Neural crest cell (in vitro differentiated cells): ENCODE results near the gene TPO. TPM values are rescaled to one million over a fixed set of nuclear protein-coding genes. Genes with fewer than 3 reads are reported as not detected.
A peak's percentile ranks its signal among the peaks of the same experiment; 100 is the strongest.

Experiments
- DNase-seq: peaks from one replicate; pipeline ENCODE4 v3.0.0; 2021; ENCODE audit warnings: low read depth, mixed read lengths, low spot score
- H3K27ac Mint-ChIP-seq: one replicate; pipeline ENCODE4 v1.8.0; 2021; ENCODE audit warnings: mild to moderate bottlenecking, mixed read lengths; ENCODE audit not compliant: unreplicated experiment
- H3K27me3 Mint-ChIP-seq: 2 replicates; pipeline ENCODE4 v1.8.0; 2021; ENCODE audit warnings: low read depth, mild to moderate bottlenecking, mixed read lengths
- H3K36me3 Mint-ChIP-seq: 2 replicates; pipeline ENCODE4 v1.8.0; 2021; ENCODE audit warnings: low read depth, mild to moderate bottlenecking, mixed read lengths
- H3K4me1 Mint-ChIP-seq: 2 replicates; pipeline ENCODE4 v1.8.0; 2021; ENCODE audit warnings: mixed read lengths
- H3K4me3 Mint-ChIP-seq: one replicate; pipeline ENCODE4 v1.8.0; 2021; ENCODE audit warnings: mild to moderate bottlenecking, mixed read lengths
- H3K9me3 Mint-ChIP-seq: 2 replicates; pipeline ENCODE4 v1.8.0; 2021; ENCODE audit warnings: mixed read lengths
- total RNA-seq: library from RNA; stranded (reverse); gene quantifications from 2 replicates; pipeline ENCODE4 v1.2.1, GENCODE V29; 2021
- TF ChIP-seq, protein P1 (sequence below): fragments of 200-600 bp; sonication (generic); conservative IDR thresholded peaks from 2 replicates; pipeline ENCODE4 v1.5.0; 2021; ENCODE audit warnings: antibody characterized with exemption, mild to moderate bottlenecking

TPO gene
- total RNA-seq, 1 donor from 2014 or later: not detected

DNA sequence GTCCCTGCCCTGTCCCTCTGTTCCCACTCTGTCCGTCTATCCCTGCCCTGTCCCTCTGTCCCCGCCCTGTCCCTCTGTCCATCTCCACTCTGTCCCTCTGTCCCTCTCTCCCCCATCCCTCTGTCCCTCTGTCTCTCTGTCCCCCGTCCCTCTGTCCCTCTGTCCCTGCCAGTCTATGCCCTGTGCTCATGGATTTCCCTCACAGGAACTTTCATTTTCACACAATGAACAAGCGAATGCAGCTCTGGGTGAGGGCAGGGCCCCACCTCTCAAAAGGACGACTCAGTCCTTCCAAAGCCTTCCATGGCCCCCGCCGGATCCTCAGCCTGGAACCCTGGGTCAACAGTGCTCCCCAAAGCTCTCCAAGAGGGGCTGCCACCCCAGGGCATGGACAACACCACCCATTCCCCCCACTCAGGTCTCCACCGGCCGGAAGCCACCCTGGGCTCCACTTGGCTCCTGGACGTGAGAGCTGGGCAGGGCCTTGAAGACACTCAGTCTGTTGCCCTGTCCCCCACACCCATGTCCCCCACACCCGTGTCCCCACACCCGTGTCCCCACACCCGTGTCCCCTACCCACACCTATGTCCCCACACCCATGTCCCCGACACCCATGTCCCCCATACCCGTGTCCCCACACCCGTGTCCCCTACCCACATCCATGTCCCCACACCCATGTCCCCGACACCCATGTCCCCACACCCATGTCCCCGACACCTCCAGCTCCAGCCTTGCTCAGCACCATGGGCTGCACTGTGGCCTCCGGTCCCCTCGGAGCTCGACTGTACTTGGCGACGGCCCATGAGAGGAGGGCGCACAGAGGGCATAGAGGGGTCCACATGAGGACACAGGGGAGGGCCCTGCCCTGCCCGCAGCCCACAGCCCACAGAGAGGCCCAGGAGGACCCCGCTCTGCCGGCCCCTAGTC is 175.1 kb downstream of the TPO start:
- peaks cover 27% of the 10 kb centered on the region for H3K4me1 Mint-ChIP-seq
- H3K4me3 Mint-ChIP-seq: no peak overlapping the region
- no peaks in the 10 kb centered on the region for H3K27me3 Mint-ChIP-seq
- TF ChIP-seq, protein P1, sequence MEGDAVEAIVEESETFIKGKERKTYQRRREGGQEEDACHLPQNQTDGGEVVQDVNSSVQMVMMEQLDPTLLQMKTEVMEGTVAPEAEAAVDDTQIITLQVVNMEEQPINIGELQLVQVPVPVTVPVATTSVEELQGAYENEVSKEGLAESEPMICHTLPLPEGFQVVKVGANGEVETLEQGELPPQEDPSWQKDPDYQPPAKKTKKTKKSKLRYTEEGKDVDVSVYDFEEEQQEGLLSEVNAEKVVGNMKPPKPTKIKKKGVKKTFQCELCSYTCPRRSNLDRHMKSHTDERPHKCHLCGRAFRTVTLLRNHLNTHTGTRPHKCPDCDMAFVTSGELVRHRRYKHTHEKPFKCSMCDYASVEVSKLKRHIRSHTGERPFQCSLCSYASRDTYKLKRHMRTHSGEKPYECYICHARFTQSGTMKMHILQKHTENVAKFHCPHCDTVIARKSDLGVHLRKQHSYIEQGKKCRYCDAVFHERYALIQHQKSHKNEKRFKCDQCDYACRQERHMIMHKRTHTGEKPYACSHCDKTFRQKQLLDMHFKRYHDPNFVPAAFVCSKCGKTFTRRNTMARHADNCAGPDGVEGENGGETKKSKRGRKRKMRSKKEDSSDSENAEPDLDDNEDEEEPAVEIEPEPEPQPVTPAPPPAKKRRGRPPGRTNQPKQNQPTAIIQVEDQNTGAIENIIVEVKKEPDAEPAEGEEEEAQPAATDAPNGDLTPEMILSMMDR: no peak
- no peak for DNase-seq
- no peaks in the 10 kb centered on the region for H3K9me3 Mint-ChIP-seq
- no peaks in the 10 kb centered on the region for H3K36me3 Mint-ChIP-seq
- no peak overlapping the region for H3K27ac Mint-ChIP-seq

DNA sequence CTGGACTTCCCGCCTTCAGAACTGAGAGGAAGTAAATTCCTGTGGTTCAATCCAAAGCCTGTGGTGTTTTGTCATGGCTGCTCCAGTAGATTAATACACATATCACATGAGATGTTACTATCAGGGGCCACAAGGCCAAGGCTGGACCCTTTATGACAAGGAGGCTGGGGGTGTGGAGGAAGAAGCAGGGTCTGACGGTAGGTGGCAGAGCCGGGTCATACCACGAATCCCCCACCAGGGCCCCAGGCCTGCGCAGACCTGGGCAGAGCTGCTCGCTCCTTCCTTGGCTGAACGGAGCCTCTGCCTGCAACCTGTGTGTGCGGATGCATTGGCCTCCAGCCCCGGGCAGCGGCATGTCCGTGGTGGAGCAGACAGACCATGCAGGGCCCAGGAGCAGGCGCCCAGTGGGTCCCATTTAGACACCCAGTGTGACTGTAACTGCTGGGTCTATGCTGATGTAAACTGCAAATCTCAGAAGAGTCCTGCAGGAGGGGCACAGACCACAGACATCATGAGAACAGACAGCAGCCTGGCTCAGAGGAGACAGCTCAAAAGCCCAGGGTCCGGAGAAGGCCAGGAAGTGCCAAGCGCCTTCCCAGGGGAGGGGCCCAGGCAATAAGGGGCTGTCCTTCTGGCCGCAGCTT is 175.8 kb downstream of the TPO start:
- H3K27ac Mint-ChIP-seq: no peak overlapping the region

GRCh38 chr2:1590596-1591460 is 177.6 kb downstream of the TPO start:
- no peak for DNase-seq
- no peaks in the 10 kb centered on the region for H3K27me3 Mint-ChIP-seq
- no peaks in the 10 kb centered on the region for H3K36me3 Mint-ChIP-seq
- H3K4me3 Mint-ChIP-seq: no peak overlapping the region
- H3K27ac Mint-ChIP-seq: peak overlapping the region; percentile 78
- peaks cover 14% of the 10 kb centered on the region for H3K4me1 Mint-ChIP-seq
- TF ChIP-seq, protein P1: no peak
- H3K9me3 Mint-ChIP-seq: no peaks in the 10 kb centered on the region

More for the DNA sequence above, 175.8 kb downstream of the TPO start:
- no peak for DNase-seq
- Mint-ChIP-seq H3K27me3 (no peaks in the 10 kb centered on the region), H3K9me3 (no peaks in the 10 kb centered on the region), H3K4me1 (peaks cover 22% of the 10 kb centered on the region), H3K4me3 (no peak overlapping the region), H3K36me3 (no peaks in the 10 kb centered on the region)
- TF ChIP-seq, protein P1: no peak

GRCh38 chr2:1591461-1591770 is 178.2 kb downstream of the TPO start:
- DNase-seq: no peak
- no peaks in the 10 kb centered on the region for H3K36me3 Mint-ChIP-seq
- peaks cover 14% of the 10 kb centered on the region for H3K4me1 Mint-ChIP-seq
- H3K27ac Mint-ChIP-seq: no peak overlapping the region
- TF ChIP-seq, protein P1: no peak
- H3K27me3 Mint-ChIP-seq: no peaks in the 10 kb centered on the region
- no peaks in the 10 kb centered on the region for H3K9me3 Mint-ChIP-seq
- H3K4me3 Mint-ChIP-seq: no peak overlapping the region
